ENCODE measurements around the gene SLCO1C1.

Gene SLCO1C1

GRCh38 chr12:20792971-20793370 lies 97.8 kb downstream of the SLCO1C1 start:
- DNase-seq (ENCODE audit: low read depth), result no peak

GRCh38 chr12:20798554-20798953 lies 103.4 kb downstream of the SLCO1C1 start:
- no peak for DNase-seq (ENCODE audit: low read depth)

GRCh38 chr12:20800160-20800559 lies 105.0 kb downstream of the SLCO1C1 start:
- DNase-seq (ENCODE audit: low read depth), result no peak

GRCh38 chr12:20801035-20801434 lies 105.9 kb downstream of the SLCO1C1 start:
- no peak for DNase-seq (ENCODE audit: low read depth)
